Breast epithelium (tissue), 3 donors: Measurements from ENCODE around the gene ZNF217.
"Not testable (repeated sequence)": the region's sequence is repeated elsewhere in the genome, so short reads cannot be mapped to it uniquely, and the experiment has no call there.

ENCODE experiments used
- POLR2A ChIP-seq: fragments of 450-650 bp; IDR thresholded peaks from one replicate; pipeline ENCODE4 v1.6.1; 2016; ENCODE audit warnings: antibody characterized with exemption, mild to moderate bottlenecking, moderate library complexity
- POLR2AphosphoS5 ChIP-seq, 3 donors: sonication (generic); formaldehyde crosslinking; IDR thresholded peaks; one replicate each; pipeline ENCODE4 v1.6.1; 2017; ENCODE audit warnings: antibody characterized with exemption in 3 of 3
- TF ChIP-seq, protein P1 (sequence below), 3 donors: fragments of 450-650 bp; IDR thresholded peaks; one replicate each; pipeline ENCODE4 v1.5.1; 2016 to 2017; ENCODE audit warnings: antibody characterized with exemption in 3 of 3, mild to moderate bottlenecking in 3 of 3, moderate library complexity in 3 of 3

DNA sequence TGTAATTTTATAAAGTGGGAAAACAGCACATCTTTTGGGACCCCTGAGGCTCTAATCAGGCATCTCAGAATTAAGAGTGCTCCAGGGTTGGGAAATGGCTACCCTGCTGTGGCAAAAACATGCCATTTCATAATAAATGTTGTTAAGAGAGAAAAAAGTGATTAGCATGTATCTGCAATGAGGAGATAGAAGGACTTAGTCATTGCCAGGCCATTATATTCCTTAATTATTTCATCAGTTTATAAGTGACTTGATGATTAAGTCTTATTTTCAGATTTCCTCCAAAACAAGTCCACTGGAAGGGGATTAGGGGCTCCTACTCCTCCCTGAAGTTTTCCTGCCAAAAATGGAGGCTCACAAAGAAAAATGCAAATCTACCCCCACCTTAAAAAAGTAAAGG is 3.0 kb downstream of the ZNF217 start:
- TF ChIP-seq, protein P1, sequence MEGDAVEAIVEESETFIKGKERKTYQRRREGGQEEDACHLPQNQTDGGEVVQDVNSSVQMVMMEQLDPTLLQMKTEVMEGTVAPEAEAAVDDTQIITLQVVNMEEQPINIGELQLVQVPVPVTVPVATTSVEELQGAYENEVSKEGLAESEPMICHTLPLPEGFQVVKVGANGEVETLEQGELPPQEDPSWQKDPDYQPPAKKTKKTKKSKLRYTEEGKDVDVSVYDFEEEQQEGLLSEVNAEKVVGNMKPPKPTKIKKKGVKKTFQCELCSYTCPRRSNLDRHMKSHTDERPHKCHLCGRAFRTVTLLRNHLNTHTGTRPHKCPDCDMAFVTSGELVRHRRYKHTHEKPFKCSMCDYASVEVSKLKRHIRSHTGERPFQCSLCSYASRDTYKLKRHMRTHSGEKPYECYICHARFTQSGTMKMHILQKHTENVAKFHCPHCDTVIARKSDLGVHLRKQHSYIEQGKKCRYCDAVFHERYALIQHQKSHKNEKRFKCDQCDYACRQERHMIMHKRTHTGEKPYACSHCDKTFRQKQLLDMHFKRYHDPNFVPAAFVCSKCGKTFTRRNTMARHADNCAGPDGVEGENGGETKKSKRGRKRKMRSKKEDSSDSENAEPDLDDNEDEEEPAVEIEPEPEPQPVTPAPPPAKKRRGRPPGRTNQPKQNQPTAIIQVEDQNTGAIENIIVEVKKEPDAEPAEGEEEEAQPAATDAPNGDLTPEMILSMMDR (IDR thresholded peaks at IDR 0.05): not testable (repeated sequence)
- not testable (repeated sequence) for TF ChIP-seq POLR2A; POLR2AphosphoS5 (IDR thresholded peaks at IDR 0.05)
